ENCODE data around the gene DPP10. TPM values are rescaled to one million over a fixed set of nuclear protein-coding genes. Genes with fewer than 3 reads are reported as not detected.

Gene DPP10
- total RNA-seq, 1 experiment from 2014 or later: not detected

- POLR2A ChIA-PET (ENCODE audit: unreplicated experiment): no interaction called here
- Histone ChIP-seq H3K4me1 (ENCODE audit: insufficient read depth, low read length) (no peaks in the 10 kb centered on the region), H3K4me3 (ENCODE audit: low read length) (no peak overlapping the region), H3K9ac (ENCODE audit: low read length) (no peak overlapping the region), H3K9me3 (ENCODE audit: low read length) (no peaks in the 10 kb centered on the region), H3K27me3 (ENCODE audit: low read length) (no peaks in the 10 kb centered on the region), H3K36me3 (ENCODE audit: low read depth, low read length) (no peaks in the 10 kb centered on the region), H2AFZ (ENCODE audit: low read length) (no peak overlapping the region), H4K20me1 (ENCODE audit: low read length) (no peaks in the 10 kb centered on the region), H3F3A (ENCODE audit: low read length, unreplicated experiment) (no peaks in the 10 kb centered on the region), H3K27ac (ENCODE audit: low read length) (no peak overlapping the region), H3K4me2 (ENCODE audit: low read length) (no peak overlapping the region), H3K9me2 (replicated peaks; ENCODE audit: low read length) (no peaks in the 10 kb centered on the region), H3K79me2 (ENCODE audit: low read length) (no peaks in the 10 kb centered on the region)
- ATAC-seq (no peak), DNase-seq (no peak)
- no TSS peak for BruUV-seq (replicated peaks)
- intact Hi-C loops (cut with micrococcal nuclease): no loop called here
- TF ChIP-seq CTCF (conservative IDR thresholded peaks at IDR 0.05; ENCODE audit: low read depth, low read length) (no peak), EZH2 (IDR thresholded peaks at IDR 0.05; ENCODE audit: low read length, unreplicated experiment) (no peak)
- CTCF ChIA-PET: no interaction called here
Measured at GRCh38 chr2:115842306-115842705, 1399.9 kb downstream of the DPP10 start.

- DNase-seq (no peak), ATAC-seq (no peak)
- TF ChIP-seq CTCF (conservative IDR thresholded peaks at IDR 0.05; ENCODE audit: low read depth, low read length) (no peak), EZH2 (IDR thresholded peaks at IDR 0.05; ENCODE audit: low read length, unreplicated experiment) (no peak), EZH2phosphoT487 (IDR thresholded peaks at IDR 0.05; ENCODE audit: borderline replicate concordance, low read length) (no peak)
- no peaks in the 10 kb centered on the region for H3F3A ChIP-seq (ENCODE audit: low read length, unreplicated experiment)
- no peak overlapping the region for H3K9ac ChIP-seq (ENCODE audit: low read length)
- H4K20me1 ChIP-seq (ENCODE audit: low read length): no peaks in the 10 kb centered on the region
- H3K36me3 ChIP-seq (ENCODE audit: low read depth, low read length): no peaks in the 10 kb centered on the region
- no peak overlapping the region for H2AFZ ChIP-seq (ENCODE audit: low read length)
- no TSS peak for BruUV-seq (replicated peaks)
- no peaks in the 10 kb centered on the region for H3K79me2 ChIP-seq (ENCODE audit: low read length)
- intact Hi-C loops (cut with micrococcal nuclease): no loop called here
- no peak overlapping the region for H3K27ac ChIP-seq (ENCODE audit: low read length)
- no peaks in the 10 kb centered on the region for H3K4me1 ChIP-seq (ENCODE audit: insufficient read depth, low read length)
- no peaks in the 10 kb centered on the region for H3K9me2 ChIP-seq (replicated peaks; ENCODE audit: low read length)
- CTCF ChIA-PET: no interaction called here
- POLR2A ChIA-PET (ENCODE audit: unreplicated experiment): no interaction called here
- H3K4me3 ChIP-seq (ENCODE audit: low read length): no peak overlapping the region
- H3K9me3 ChIP-seq (ENCODE audit: low read length): no peaks in the 10 kb centered on the region
- peaks cover 5% of the 10 kb centered on the region; the same call in 1 of the 2 replicates for H3K27me3 ChIP-seq (ENCODE audit: low read length)
- no peak overlapping the region for H3K4me2 ChIP-seq (ENCODE audit: low read length)
Measured at GRCh38 chr2:115848192-115848591, 1405.8 kb downstream of the DPP10 start.

- no peaks in the 10 kb centered on the region for H3K9me2 ChIP-seq (replicated peaks; ENCODE audit: low read length)
- H3K4me3 ChIP-seq (ENCODE audit: low read length): no peak overlapping the region
- BruUV-seq (replicated peaks): no TSS peak
- H3K4me1 ChIP-seq (ENCODE audit: insufficient read depth, low read length): no peaks in the 10 kb centered on the region
- no peak overlapping the region for H3K4me2 ChIP-seq (ENCODE audit: low read length)
- TF ChIP-seq EZH2 (IDR thresholded peaks at IDR 0.05; ENCODE audit: low read length, unreplicated experiment): no peak
- TF ChIP-seq CTCF (conservative IDR thresholded peaks at IDR 0.05; ENCODE audit: low read depth, low read length): no peak
- TF ChIP-seq EZH2phosphoT487 (IDR thresholded peaks at IDR 0.05; ENCODE audit: borderline replicate concordance, low read length): no peak
- DNase-seq (no peak), ATAC-seq (no peak)
- 0 out of 2 replicates have a peak, but pooled peaks cover 9% of the 10 kb centered on the region for H3K9me3 ChIP-seq (ENCODE audit: low read length)
- no peak overlapping the region for H2AFZ ChIP-seq (ENCODE audit: low read length)
- no peaks in the 10 kb centered on the region for H3K27me3 ChIP-seq (ENCODE audit: low read length)
- CTCF ChIA-PET: no interaction called here
- no peaks in the 10 kb centered on the region for H3K79me2 ChIP-seq (ENCODE audit: low read length)
- no peaks in the 10 kb centered on the region for H3K36me3 ChIP-seq (ENCODE audit: low read depth, low read length)
- intact Hi-C loops (cut with micrococcal nuclease): no loop called here
- no peaks in the 10 kb centered on the region for H4K20me1 ChIP-seq (ENCODE audit: low read length)
- H3K27ac ChIP-seq (ENCODE audit: low read length): no peak overlapping the region
- no peak overlapping the region for H3K9ac ChIP-seq (ENCODE audit: low read length)
- POLR2A ChIA-PET (ENCODE audit: unreplicated experiment): no interaction called here
- H3F3A ChIP-seq (ENCODE audit: low read length, unreplicated experiment): no peaks in the 10 kb centered on the region
Measured at GRCh38 chr2:115867024-115867423, 1424.6 kb downstream of the DPP10 start.

Measured in PC-3 (cell line).